Tibial nerve (tissue), 4 donors: Measurements from ENCODE around the gene CAMK2N2. TPM values are rescaled to one million over a fixed set of nuclear protein-coding genes. Genes with fewer than 3 reads are reported as not detected.
A peak's percentile ranks its signal among the peaks of the same experiment; 100 is the strongest.

Experiments
- DNase-seq, 2 donors: peaks; one replicate each; pipeline ENCODE4 v3.0.0-alpha.2; 2019; ENCODE audit warnings: low spot score in 2 of 2
- H3K27ac ChIP-seq, 4 donors: fragments of 200-600 bp; sonication (generic) in 3 of 4; one replicate each; pipeline ENCODE4 v1.5.1; 2017 to 2019; ENCODE audit warnings: mild to moderate bottlenecking in 1 of 4
- H3K27me3 ChIP-seq, 2 donors: fragments of 200-600 bp; sonication (generic) in 1 of 2; one replicate each; pipeline versions ENCODE4 v1.5.1 to v1.6.0; 2017 to 2019
- H3K36me3 ChIP-seq, 3 donors: fragments of 200-600 bp; sonication (generic); one replicate each; pipeline ENCODE4 v1.5.1; 2018 to 2019
- H3K4me1 ChIP-seq, 4 donors: fragments of 200-600 bp; sonication (generic) in 3 of 4; one replicate each; pipeline ENCODE4 v1.5.1; 2017 to 2019
- H3K4me3 ChIP-seq, 4 donors: fragments of 200-600 bp; sonication (generic) in 3 of 4; one replicate each; pipeline ENCODE4 v1.5.1; 2017 to 2019; ENCODE audit warnings: mild to moderate bottlenecking in 1 of 4, moderate library complexity in 1 of 4
- H3K9me3 ChIP-seq, 4 donors: fragments of 200-600 bp; sonication (generic) in 3 of 4; one replicate each; pipeline ENCODE4 v1.5.1; 2017 to 2019
- CTCF ChIP-seq, 5 experiments: fragments of 200-600 bp in 3 of 5; fragments of 450-650 bp in 2 of 5; sonication (generic) in 3 of 5; IDR thresholded peaks; one replicate each; pipeline ENCODE4 v1.5.1; 2016 to 2019; ENCODE audit warnings: antibody characterized with exemption in 5 of 5, mild to moderate bottlenecking in 3 of 5, moderate library complexity in 2 of 5
- EP300 ChIP-seq, 2 donors: sonication (generic); formaldehyde crosslinking; IDR thresholded peaks; one replicate each; pipeline ENCODE4 v1.6.1; 2017; ENCODE audit warnings: antibody characterized with exemption in 2 of 2, mild to moderate bottlenecking in 1 of 2
- POLR2A ChIP-seq, 2 donors: fragments of 450-650 bp; IDR thresholded peaks; one replicate each; pipeline ENCODE4 v1.6.1; 2017; ENCODE audit warnings: antibody characterized with exemption in 2 of 2, mild to moderate bottlenecking in 2 of 2, moderate library complexity in 2 of 2
- WGBS, 2 donors: methylation state at CpG; one replicate each; pipeline ENCODE4 v1.1.5; 2018; 5-methylcytosine and 5-hydroxymethylcytosine counted together
- total RNA-seq, 4 donors: library from RNA; depleted of rRNA; stranded (reverse); fragments of >200 nt; gene quantifications; one replicate each; pipeline ENCODE4 v1.1.0, GENCODE V29; 2016

Gene CAMK2N2
- total RNA-seq: not detected

GRCh38 chr3:184261270-184261853, at the start of gene CAMK2N2:
Gene CAMK2N2 (minus strand): TSS chr3:184261553. CDS start chr3:184261285, 268 bp downstream.
- 0 to 3% methylated on average over 32 to 34 of the region's 67 CpGs for WGBS, 2 donors

GRCh38 chr3:184308744-184309143, 47.4 kb upstream of the CAMK2N2 start:
- Histone ChIP-seq H3K36me3 (peaks cover 0 to 63% (median 6%) of the 10 kb centered on the region in 3 donors), H3K27ac (no peak overlapping the region), H3K27me3 (no peaks in the 10 kb centered on the region), H3K9me3 (no peaks in the 10 kb centered on the region), H3K4me3 (no peak overlapping the region), H3K4me1 (peaks cover 0 to under 1% (median under 1%) of the 10 kb centered on the region in 4 donors)
- TF ChIP-seq CTCF (IDR thresholded peaks at IDR 0.05) (no peak), POLR2A (IDR thresholded peaks at IDR 0.05) (no peak), EP300 (IDR thresholded peaks at IDR 0.05) (no peak)
- WGBS, 2 donors: 71% methylated on average over 7 of the region's 7 CpGs
- no peak for DNase-seq

More at GRCh38 chr3:184261270-184261853, at the start of gene CAMK2N2:
- Histone ChIP-seq H3K4me3 (peak within 1 kb of the TSS; percentile 18 to 53 (median 38)), H3K9me3 (no peaks in the 10 kb centered on the region), H3K27ac (no peak within 1 kb of the TSS), H3K4me1 (peaks cover 0 to 33% (median 25%) of the 10 kb centered on the region in 4 donors), H3K27me3 (peaks cover 0 to 76% of the 10 kb centered on the region in 2 donors), H3K36me3 (peaks cover 0 to 14% (median 0%) of the 10 kb centered on the region in 3 donors)
- DNase-seq: no peak
- TF ChIP-seq EP300 (IDR thresholded peaks at IDR 0.05) (no peak), CTCF (IDR thresholded peaks at IDR 0.05) (no peak), POLR2A (IDR thresholded peaks at IDR 0.05) (no peak)

DNA sequence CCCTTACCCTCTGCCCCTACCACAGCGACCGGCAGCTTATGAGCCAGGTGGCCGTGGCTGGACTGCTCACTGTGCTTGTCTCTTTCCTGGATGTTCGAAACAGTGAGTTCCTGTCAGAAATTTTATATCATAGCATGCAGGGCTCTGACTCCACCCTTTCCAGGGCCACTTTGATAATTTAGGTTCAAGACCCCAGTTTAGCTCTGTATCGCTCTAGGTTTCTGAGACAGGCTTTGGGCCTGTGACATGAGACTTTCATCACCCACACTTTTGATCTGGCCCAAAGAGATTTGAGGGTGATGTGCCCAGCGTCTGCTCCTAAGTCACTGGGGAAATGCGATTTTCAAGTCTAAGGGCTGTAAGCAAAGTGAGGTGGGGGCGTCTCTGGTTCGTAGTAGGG, 46.6 kb upstream of the CAMK2N2 start:
- H3K4me1 ChIP-seq: no peaks in the 10 kb centered on the region
- WGBS, 2 donors: 94 to 95% methylated on average over 9 of the region's 9 CpGs
- no peaks in the 10 kb centered on the region for H3K27me3 ChIP-seq
- no peaks in the 10 kb centered on the region for H3K9me3 ChIP-seq
- no peak overlapping the region for H3K4me3 ChIP-seq
- H3K27ac ChIP-seq: no peak overlapping the region
- peaks cover 0 to 71% (median 14%) of the 10 kb centered on the region in 3 donors for H3K36me3 ChIP-seq
- DNase-seq: no peak
- TF ChIP-seq POLR2A (IDR thresholded peaks at IDR 0.05) (no peak), EP300 (IDR thresholded peaks at IDR 0.05) (no peak), CTCF (IDR thresholded peaks at IDR 0.05) (no peak)

- no peak overlapping the region for H3K27ac ChIP-seq
- TF ChIP-seq CTCF (IDR thresholded peaks at IDR 0.05) (no peak), POLR2A (IDR thresholded peaks at IDR 0.05) (no peak), EP300 (IDR thresholded peaks at IDR 0.05) (no peak)
- H3K36me3 ChIP-seq: peaks cover 4 to 86% (median 25%) of the 10 kb centered on the region in 3 donors
- no peak overlapping the region for H3K4me3 ChIP-seq
- H3K4me1 ChIP-seq: no peaks in the 10 kb centered on the region
- no peak for DNase-seq
- H3K9me3 ChIP-seq: no peaks in the 10 kb centered on the region
- no peaks in the 10 kb centered on the region for H3K27me3 ChIP-seq
- WGBS, 2 donors: 92 to 94% methylated on average over 4 of the region's 4 CpGs
Observed at GRCh38 chr3:184306341-184306972, 45.1 kb upstream of the CAMK2N2 start.

DNA sequence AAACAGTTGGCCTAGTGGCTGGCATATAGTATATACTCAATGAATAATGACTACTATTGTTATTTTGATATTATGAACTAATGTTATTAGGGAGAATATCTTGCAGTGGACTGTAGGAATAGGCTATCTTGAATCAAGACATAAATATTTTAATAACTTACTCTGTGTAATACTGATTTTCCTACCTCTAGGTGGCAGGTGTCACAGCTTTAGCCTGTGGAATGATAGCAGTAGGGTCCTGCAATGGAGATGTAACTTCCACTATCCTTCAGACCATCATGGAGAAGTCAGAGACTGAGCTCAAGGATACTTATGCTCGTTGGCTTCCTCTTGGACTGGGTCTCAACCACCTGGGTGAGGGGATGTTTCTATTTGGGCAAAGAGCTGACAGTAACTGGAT, 44.2 kb upstream of the CAMK2N2 start:
- Histone ChIP-seq H3K4me3 (no peak overlapping the region), H3K4me1 (peaks cover 0 to 5% (median 2%) of the 10 kb centered on the region in 4 donors), H3K36me3 (peaks cover 4 to 93% (median 25%) of the 10 kb centered on the region in 3 donors), H3K9me3 (no peaks in the 10 kb centered on the region), H3K27ac (no peak overlapping the region), H3K27me3 (no peaks in the 10 kb centered on the region)
- no peak for DNase-seq
- 67% methylated on average over 1 of the region's 1 CpG; no CpG with 5 or more reads in 1 of the 2 donors for WGBS, 2 donors
- no peak for TF ChIP-seq EP300 (IDR thresholded peaks at IDR 0.05)
